HG03196 (cell line): ENCODE measurements around the gene ZNF628.
"Not testable (repeated sequence)": the region's sequence is repeated elsewhere in the genome, so short reads cannot be mapped to it uniquely, and the experiment has no call there.

Experiments used
- ATAC-seq: cut with Tn5 transposase; IDR thresholded peaks from one replicate; pipeline ENCODE4 v1.9.1; 2021; ENCODE audit not compliant: unreplicated experiment

ZNF628 gene

GRCh38 chr19:55495646-55496349 lies 19.4 kb downstream of the ZNF628 start:
- no peak for ATAC-seq

GRCh38 chr19:55496820-55497219 lies 20.4 kb downstream of the ZNF628 start:
- not testable (repeated sequence) for ATAC-seq

- ATAC-seq: no peak
Measured at GRCh38 chr19:55497763-55498162, 21.3 kb downstream of the ZNF628 start.

GRCh38 chr19:55498246-55498840 lies 21.9 kb downstream of the ZNF628 start:
- ATAC-seq: no peak

GRCh38 chr19:55500368-55500952 lies 24.0 kb downstream of the ZNF628 start:
- ATAC-seq: no peak

GRCh38 chr19:55502197-55502952 lies 26.0 kb downstream of the ZNF628 start:
- no peak for ATAC-seq

GRCh38 chr19:55503157-55503501 lies 26.7 kb downstream of the ZNF628 start:
- no peak for ATAC-seq

- peak; percentile 90 for ATAC-seq
Measured at GRCh38 chr19:55503502-55504251, 27.3 kb downstream of the ZNF628 start.

GRCh38 chr19:55504252-55504603 lies 27.8 kb downstream of the ZNF628 start:
- no peak for ATAC-seq

- ATAC-seq: no peak
Measured at GRCh38 chr19:55504981-55505380, 28.6 kb downstream of the ZNF628 start.

- ATAC-seq: no peak
Measured at GRCh38 chr19:55508120-55508519, 31.7 kb downstream of the ZNF628 start.

GRCh38 chr19:55516878-55517620 lies 40.6 kb downstream of the ZNF628 start:
- ATAC-seq: peak; percentile 96

- ATAC-seq: no peak
Measured at GRCh38 chr19:55519451-55520311, 43.3 kb downstream of the ZNF628 start.

- no peak for ATAC-seq
Measured at GRCh38 chr19:55520691-55521292, 44.4 kb downstream of the ZNF628 start.

- no peak for ATAC-seq
Measured at GRCh38 chr19:55525289-55526101, 49.1 kb downstream of the ZNF628 start.

- no peak for ATAC-seq
Measured at GRCh38 chr19:55526216-55527196, 50.1 kb downstream of the ZNF628 start.
